ENCODE measurements around the gene SRSF10. TPM values are rescaled to one million over a fixed set of nuclear protein-coding genes. Genes with fewer than 3 reads are reported as not detected.

The SRSF10 gene
- total and polyA plus RNA-seq, 7 donors: 42.6 to 105 (median 80.6) TPM

DNA sequence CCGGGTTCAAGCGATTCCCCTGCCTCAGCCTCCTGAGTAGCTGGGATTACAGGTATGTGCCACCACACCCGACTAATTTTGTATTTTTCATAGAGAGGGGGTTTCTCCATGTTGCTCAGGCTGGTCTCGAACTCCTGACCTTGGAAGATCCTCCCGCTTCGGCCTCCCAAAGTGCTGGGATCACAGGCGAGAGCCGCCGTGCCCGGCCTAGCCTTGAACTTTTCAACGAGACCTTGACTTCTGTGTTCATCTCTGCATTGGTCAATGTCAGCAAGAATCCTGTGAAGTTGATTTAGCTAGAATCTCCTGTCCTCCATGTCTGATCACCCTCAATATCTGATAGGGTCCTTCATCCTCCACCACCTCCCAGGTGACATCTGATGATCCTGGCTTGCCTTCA is 55.5 kb downstream of the SRSF10 start:
- no peak for TF ChIP-seq EP300 (IDR thresholded peaks at IDR 0.05)
- TF ChIP-seq POLR2A (IDR thresholded peaks at IDR 0.05): no peak
- no peak for TF ChIP-seq POLR2AphosphoS5 (IDR thresholded peaks at IDR 0.05)
- TF ChIP-seq, protein P1, sequence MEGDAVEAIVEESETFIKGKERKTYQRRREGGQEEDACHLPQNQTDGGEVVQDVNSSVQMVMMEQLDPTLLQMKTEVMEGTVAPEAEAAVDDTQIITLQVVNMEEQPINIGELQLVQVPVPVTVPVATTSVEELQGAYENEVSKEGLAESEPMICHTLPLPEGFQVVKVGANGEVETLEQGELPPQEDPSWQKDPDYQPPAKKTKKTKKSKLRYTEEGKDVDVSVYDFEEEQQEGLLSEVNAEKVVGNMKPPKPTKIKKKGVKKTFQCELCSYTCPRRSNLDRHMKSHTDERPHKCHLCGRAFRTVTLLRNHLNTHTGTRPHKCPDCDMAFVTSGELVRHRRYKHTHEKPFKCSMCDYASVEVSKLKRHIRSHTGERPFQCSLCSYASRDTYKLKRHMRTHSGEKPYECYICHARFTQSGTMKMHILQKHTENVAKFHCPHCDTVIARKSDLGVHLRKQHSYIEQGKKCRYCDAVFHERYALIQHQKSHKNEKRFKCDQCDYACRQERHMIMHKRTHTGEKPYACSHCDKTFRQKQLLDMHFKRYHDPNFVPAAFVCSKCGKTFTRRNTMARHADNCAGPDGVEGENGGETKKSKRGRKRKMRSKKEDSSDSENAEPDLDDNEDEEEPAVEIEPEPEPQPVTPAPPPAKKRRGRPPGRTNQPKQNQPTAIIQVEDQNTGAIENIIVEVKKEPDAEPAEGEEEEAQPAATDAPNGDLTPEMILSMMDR (IDR thresholded peaks at IDR 0.05): no peak
- Histone ChIP-seq H3K36me3 (no peaks in the 10 kb centered on the region), H3K27ac (no peak overlapping the region), H3K9me3 (no peaks in the 10 kb centered on the region), H3K4me1 (peaks cover 0 to 17% (median 16%) of the 10 kb centered on the region in 4 donors), H3K27me3 (no peaks in the 10 kb centered on the region), H3K4me3 (no peak overlapping the region)
- intact Hi-C loops (cut with DNase I): no loop called here
- no peak for DNase-seq
- WGBS, 2 donors: 94% methylated on average over 11 of the region's 11 CpGs

DNA sequence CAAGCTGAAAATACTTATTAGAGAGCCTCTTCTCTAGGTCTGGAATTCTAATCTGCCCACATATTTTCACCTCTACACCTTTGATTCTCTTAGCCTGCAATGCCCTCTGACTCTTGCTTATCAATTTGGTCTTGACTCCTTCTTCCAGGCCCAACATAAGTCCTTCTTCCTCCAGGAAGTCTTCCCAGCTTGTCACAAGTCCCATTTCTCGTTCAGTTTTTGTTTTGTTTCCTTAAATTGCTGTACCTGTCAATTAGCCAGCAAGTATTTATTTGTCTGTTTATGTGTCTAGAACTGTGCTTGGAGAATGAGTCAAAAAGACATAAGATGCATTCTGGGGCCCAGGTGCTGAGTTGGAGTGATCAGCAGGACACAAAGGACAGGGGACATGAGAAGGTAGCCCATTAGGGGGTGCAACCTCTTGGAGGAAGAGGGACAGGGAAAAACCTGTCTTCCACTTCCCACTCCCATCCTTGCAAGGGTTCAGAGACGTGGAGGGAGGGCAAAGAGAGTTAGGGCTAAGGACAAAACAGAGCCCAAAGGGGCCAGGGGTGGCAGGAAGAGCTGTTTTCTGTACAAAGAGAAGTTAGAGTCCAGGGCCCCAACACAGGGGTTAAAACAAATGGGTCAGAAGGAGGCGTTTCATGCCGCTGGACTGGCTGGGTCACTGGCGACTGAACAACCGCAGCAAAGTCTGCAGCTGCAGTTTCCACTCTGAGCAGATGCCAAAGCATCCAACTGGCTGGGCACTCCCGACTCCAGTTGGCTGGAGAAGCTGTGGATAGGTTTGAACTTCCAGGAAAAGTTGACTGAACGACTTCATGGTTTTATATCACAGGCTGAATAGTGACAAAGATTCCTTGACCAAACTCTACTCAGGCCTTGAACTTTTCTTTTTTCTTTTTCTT is 56.3 kb downstream of the SRSF10 start:
- no peak overlapping the region for H3K4me3 ChIP-seq
- 17 to 54% methylated on average over 8 of the region's 8 CpGs for WGBS, 2 donors
- H3K36me3 ChIP-seq: no peaks in the 10 kb centered on the region
- no peaks in the 10 kb centered on the region for H3K27me3 ChIP-seq
- DNase-seq: no peak
- H3K4me1 ChIP-seq: peaks cover 0 to 21% (median 21%) of the 10 kb centered on the region in 4 donors
- intact Hi-C loops (cut with DNase I): no loop called here
- TF ChIP-seq EP300 (IDR thresholded peaks at IDR 0.05): no peak
- TF ChIP-seq, protein P1 (IDR thresholded peaks at IDR 0.05): no peak
- TF ChIP-seq POLR2A (IDR thresholded peaks at IDR 0.05): no peak
- no peak for TF ChIP-seq POLR2AphosphoS5 (IDR thresholded peaks at IDR 0.05)
- H3K27ac ChIP-seq: no peak overlapping the region
- H3K9me3 ChIP-seq: no peaks in the 10 kb centered on the region

GRCh38 chr1:23922321-23922943 is 57.7 kb downstream of the SRSF10 start:
- WGBS, 2 donors: 27 to 73% methylated on average over 8 of the region's 8 CpGs
- Histone ChIP-seq H3K36me3 (no peaks in the 10 kb centered on the region), H3K27ac (no peak overlapping the region), H3K4me3 (no peak overlapping the region), H3K27me3 (no peaks in the 10 kb centered on the region), H3K4me1 (peaks cover 0 to 21% (median 21%) of the 10 kb centered on the region in 4 donors), H3K9me3 (no peaks in the 10 kb centered on the region)
- TF ChIP-seq POLR2A (IDR thresholded peaks at IDR 0.05) (no peak), POLR2AphosphoS5 (IDR thresholded peaks at IDR 0.05) (no peak), EP300 (IDR thresholded peaks at IDR 0.05) (no peak)
- TF ChIP-seq, protein P1 (IDR thresholded peaks at IDR 0.05): no peak
- intact Hi-C loops (cut with DNase I): no loop called here
- DNase-seq: no peak

DNA sequence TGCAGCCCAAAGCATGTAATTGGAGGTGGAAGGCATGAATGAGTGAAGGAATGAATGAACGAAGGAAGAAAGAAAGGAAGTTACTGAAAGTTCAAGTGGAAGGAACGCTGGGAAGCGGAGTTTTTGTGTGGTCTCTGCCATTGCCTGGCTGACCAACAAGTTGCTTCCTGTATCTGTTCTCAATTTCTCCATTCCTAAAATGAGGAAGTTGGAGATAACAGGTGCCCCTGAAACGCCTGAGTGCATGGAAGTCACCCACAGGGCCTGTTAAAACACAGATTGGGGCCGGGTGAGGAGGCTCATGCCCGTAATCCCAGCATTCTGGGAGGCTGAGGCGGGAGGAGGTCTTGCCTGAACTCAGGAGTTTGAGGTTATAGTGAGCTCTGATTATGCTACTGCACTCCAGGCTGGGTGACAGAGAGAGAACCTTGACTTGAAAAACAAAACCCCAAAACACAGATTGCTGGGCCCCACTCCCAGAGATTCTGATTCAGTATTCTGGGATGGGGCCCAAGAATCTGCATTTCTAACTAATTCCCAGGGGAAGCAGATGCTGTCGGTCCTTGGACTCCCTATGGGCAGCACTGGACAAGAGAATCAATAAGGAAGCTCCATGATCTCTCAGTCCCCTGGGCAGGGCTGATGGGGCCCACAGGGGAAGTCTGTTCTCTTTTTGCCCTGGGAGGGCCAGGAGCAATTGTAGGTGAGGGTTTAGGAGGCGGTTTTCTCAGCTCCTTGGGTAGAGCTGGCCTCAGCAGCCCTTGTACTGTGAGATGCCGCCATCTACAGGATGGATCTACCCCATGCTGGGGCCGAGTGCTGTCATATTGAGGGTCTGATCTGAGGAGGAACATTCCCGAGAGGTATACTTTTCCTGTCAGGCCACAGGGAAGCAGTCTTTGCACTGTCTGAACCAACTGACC is 63.7 kb downstream of the SRSF10 start:
- Histone ChIP-seq H3K4me3 (no peak overlapping the region), H3K4me1 (peaks cover 0 to 26% (median 21%) of the 10 kb centered on the region in 4 donors), H3K36me3 (no peaks in the 10 kb centered on the region), H3K27me3 (no peaks in the 10 kb centered on the region), H3K27ac (no peak overlapping the region), H3K9me3 (no peaks in the 10 kb centered on the region)
- intact Hi-C loops (cut with DNase I): loop anchor here (1.0 to 5.0 kb wide), 3 partner anchors 48 to 144 kb away; partner anchors contain the start of gene FUCA1
- no peak for TF ChIP-seq POLR2A (IDR thresholded peaks at IDR 0.05)
- TF ChIP-seq POLR2AphosphoS5 (IDR thresholded peaks at IDR 0.05): no peak
- no peak for TF ChIP-seq EP300 (IDR thresholded peaks at IDR 0.05)
- TF ChIP-seq, protein P1 (IDR thresholded peaks at IDR 0.05): peak in 3 of 4 experiments; percentile 20 to 58 (median 52)
- WGBS, 2 donors: 35 to 40% methylated on average over 12 of the region's 12 CpGs
- DNase-seq: peak; percentile 81
